ENCODE data around the gene KDM3A. TPM values are rescaled to one million over a fixed set of nuclear protein-coding genes. Genes with fewer than 3 reads are reported as not detected.

The KDM3A gene
- total RNA-seq, 1 experiment from 2014 or later: 52.6 TPM

- no peaks in the 10 kb centered on the region for H4K20me1 ChIP-seq (ENCODE audit: insufficient read depth)
- no peak overlapping the region for H3K4me2 ChIP-seq (ENCODE audit: low read length)
- peaks cover 44 to 59% of the 10 kb centered on the region in 2 experiments for H3K36me3 ChIP-seq (ENCODE audit: control insufficient read depth in 1 of 2, insufficient read depth in 2 of 2, low read length in 2 of 2)
- intact Hi-C loops (cut with micrococcal nuclease): no loop called here
- H3K79me2 ChIP-seq (ENCODE audit: insufficient read depth, low read length): no peaks in the 10 kb centered on the region
- ChIA-PET CTCF (no interaction called here), POLR2A (no interaction called here), RAD21 (ENCODE audit: low non-redundant PET in 1 of 2, low total read pairs in 2 of 2, uncharacterized antibody in 2 of 2, unreplicated experiment in 2 of 2) (no interaction called here)
- H3K4me1 ChIP-seq (ENCODE audit: control insufficient read depth in 1 of 2, insufficient read depth in 2 of 2, low read length in 2 of 2): no peaks in the 10 kb centered on the region
- H3K4me3 ChIP-seq (replicated peaks in 1 of 2; ENCODE audit: low read depth in 1 of 2, low read length in 2 of 2): no peak overlapping the region
- TF ChIP-seq SIN3A (IDR thresholded peaks at IDR 0.05; ENCODE audit: low read depth): no peak
- no peak for TF ChIP-seq JUND (IDR thresholded peaks at IDR 0.05)
- no peak for TF ChIP-seq CBX3 (IDR thresholded peaks at IDR 0.05; ENCODE audit: low read depth)
- no peak for TF ChIP-seq MAX (IDR thresholded peaks at IDR 0.05)
- TF ChIP-seq EZH2phosphoT487 (IDR thresholded peaks at IDR 0.05; ENCODE audit: borderline replicate concordance): no peak
- no peak for TF ChIP-seq TCF7L2 (IDR thresholded peaks at IDR 0.05; ENCODE audit: borderline replicate concordance, extremely low read depth, insufficient read depth, insufficient read length)
- TF ChIP-seq CEBPB (IDR thresholded peaks at IDR 0.05; ENCODE audit: low read depth): no peak
- TF ChIP-seq EGR1 (IDR thresholded peaks at IDR 0.05; ENCODE audit: low read depth): no peak
- TF ChIP-seq RAD21 (IDR thresholded peaks at IDR 0.05; ENCODE audit: low read depth): no peak
- no peak for TF ChIP-seq CTCF (IDR thresholded peaks at IDR 0.05 in 2 of 3, conservative IDR thresholded peaks at IDR 0.05 in 1 of 3; ENCODE audit: borderline replicate concordance in 1 of 3, insufficient read depth in 1 of 3, low read depth in 2 of 3, low read length in 2 of 3)
- TF ChIP-seq SP1 (IDR thresholded peaks at IDR 0.05; ENCODE audit: low read depth): no peak
- TF ChIP-seq SRF (IDR thresholded peaks at IDR 0.05; ENCODE audit: low read depth): no peak
- no peak for TF ChIP-seq ZBTB33 (IDR thresholded peaks at IDR 0.05; ENCODE audit: extremely low read depth, insufficient replicate concordance, low read length)
- no peak for TF ChIP-seq FOSL1 (IDR thresholded peaks at IDR 0.05; ENCODE audit: low read depth)
- no peak for TF ChIP-seq ELF1 (IDR thresholded peaks at IDR 0.05; ENCODE audit: borderline replicate concordance, low read depth)
- no peak for TF ChIP-seq ZNF274 (IDR thresholded peaks at IDR 0.05; ENCODE audit: low read depth, low read length)
- TF ChIP-seq ATF3 (IDR thresholded peaks at IDR 0.05): no peak
- H3K9me3 ChIP-seq (ENCODE audit: control insufficient read depth in 1 of 2, insufficient read depth in 1 of 2, low read depth in 1 of 2, low read length in 2 of 2): no peaks in the 10 kb centered on the region
- H3K9ac ChIP-seq (ENCODE audit: low read length): no peak overlapping the region
- no peaks in the 10 kb centered on the region for H3K9me2 ChIP-seq (ENCODE audit: insufficient read depth)
- no peaks in the 10 kb centered on the region for H3K27me3 ChIP-seq (ENCODE audit: insufficient read depth, low read length)
- no peak overlapping the region for H3K27ac ChIP-seq (ENCODE audit: low read depth, low read length)
- no peak overlapping the region for H2AFZ ChIP-seq (ENCODE audit: low read depth, low read length, poor library complexity, severe bottlenecking)
- ATAC-seq: no peak
- BruUV-seq (replicated peaks): no TSS peak
- DNase-seq (ENCODE audit: low read depth, low spot score): no peak
Observed at GRCh38 chr2:86468162-86469033, 27.2 kb downstream of the KDM3A start.
